T-helper 9 cell (primary cell): Measurements from ENCODE around the gene GALNT18.

Experiments
- DNase-seq: peaks from one replicate; pipeline ENCODE4 v3.0.0-alpha.2; 2020

GALNT18 gene

DNA sequence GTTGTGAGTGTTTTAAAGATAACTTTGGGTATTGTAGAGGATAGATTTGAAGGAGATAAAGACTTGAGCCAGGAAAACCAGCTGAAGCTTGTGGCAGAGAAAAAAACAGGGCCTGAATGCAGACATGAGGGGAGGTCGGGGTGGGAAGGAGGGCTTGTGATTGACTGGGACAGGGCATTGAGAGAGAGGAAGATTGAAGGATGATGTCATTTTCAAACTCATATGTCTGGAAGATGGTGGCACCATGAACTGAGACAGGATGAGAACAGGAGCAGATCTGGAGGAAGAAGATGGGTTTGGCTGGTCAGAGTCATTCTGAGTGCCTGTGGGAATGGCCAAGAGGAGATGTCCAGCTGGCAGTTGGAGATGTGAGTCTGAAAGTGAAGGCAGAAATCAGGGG lies 283.5 kb downstream of the GALNT18 start:
- no peak for DNase-seq

DNA sequence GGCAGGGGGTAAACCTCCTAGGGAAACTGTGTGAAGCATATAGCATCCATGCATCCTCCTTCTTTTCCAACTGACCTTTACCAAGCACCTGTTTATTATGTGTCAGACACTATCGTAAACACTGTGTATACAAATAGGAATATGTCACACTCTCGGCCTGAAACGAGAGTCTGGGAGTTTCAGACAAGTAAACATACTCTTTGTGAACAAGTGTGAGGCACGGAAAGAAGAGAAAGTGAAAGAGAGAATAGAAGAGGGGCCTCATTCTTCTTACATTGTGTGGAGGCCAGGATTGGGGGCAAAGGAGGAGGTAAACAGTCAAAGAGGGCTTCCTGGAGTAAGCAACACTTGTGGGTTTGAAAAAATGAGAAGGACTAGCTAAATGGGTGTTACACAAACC lies 285.1 kb downstream of the GALNT18 start:
- no peak for DNase-seq

DNA sequence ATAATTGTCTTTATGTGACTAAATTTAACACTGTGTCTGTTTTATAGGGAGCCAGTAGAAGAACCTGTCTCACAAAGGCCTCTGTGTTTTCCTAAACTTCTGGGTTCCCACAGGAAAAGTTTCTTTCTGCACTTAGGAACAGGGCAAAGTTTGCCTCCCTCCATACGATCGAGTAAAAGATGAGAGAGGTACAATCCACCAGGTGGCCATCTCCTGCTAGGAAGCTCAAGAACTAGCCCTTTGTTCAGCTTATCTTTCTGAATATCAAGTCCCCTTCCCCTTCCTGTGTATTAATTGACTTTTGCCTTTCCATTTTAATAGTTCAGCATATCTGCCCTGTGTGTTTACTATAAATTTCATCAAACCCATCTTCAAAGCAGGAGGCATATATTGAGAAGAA lies 286.8 kb downstream of the GALNT18 start:
- DNase-seq = no peak

DNA sequence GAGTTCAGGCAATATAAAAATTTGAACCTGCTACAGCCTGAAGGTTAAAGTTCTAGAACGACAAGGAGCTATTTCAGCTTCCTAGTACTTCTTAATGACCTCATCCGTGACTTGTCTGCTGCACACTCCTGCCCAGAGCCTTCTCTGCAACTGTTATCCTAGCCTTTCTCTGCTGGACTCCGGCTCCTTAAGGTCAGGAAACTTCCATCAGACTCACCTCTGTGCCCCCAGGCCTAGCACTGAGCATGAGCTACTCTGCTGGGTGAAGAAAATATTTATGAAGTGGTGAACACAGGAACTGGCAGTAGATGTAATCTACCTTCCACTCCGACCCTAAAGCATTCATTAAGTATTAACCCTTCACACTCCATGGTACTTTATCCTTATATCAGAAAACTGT lies 287.2 kb downstream of the GALNT18 start:
- DNase-seq = no peak

DNA sequence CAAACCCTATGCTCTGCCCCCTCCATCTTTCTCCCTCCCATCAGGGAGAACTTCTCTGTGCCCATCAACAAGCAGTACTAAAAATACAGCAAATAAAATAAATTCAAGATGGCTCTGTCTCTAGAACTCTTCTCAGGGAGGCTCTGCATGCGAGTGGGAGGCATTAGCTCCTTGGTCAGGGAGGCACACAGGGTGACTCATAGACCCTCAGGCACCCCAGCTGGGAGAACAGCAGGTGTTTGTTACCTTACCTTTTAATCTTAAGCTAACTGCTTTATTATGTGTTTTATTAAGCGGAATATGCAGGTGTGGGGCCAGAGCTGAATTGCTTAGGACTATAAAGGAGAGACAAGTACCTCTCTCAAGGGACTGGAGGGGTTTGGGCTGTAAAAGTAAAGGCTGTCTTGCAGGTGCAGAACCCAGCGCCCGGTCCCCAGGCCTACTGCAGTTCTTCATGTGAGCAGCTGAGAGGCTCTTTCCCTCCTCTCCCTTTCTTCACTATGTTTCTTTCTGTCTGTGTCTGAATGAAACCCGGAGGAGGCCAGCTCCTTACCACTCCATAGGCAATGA lies 289.6 kb downstream of the GALNT18 start:
- no peak for DNase-seq

DNA sequence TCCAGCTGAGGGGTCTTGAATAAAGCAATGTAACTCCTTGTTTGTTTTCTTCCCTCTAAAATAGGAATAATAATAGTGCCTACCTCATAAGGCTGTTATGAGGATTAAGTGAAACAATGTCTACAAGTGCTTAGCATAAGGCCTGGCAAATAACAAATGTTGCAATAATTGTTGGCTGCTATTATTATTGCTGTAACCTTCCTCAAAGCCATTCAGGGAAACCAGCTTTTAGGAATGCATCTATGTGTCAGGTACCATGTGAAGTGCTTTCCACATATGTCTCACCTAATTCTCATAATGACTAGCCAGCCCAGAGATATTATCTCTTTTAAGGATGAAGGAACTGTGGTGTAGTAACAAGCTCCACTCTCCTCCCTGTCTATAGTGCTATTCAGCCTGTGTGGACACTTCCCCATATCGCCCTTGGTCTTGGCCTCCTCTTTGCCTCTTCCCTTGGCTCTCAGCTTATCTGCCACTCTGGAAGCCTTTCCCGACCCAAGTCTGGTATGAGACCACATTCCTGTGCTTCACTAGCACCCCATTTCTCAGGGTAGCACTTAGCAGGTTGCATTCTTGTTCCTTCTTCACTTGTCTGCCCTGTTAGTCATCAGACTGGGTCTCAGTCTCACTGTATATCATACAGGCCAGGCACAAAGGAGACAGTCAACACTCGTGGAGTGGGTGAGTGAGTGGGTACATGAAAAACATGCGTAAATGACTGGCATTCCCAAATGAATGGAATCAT lies 292.6 kb downstream of the GALNT18 start:
- DNase-seq = no peak

DNA sequence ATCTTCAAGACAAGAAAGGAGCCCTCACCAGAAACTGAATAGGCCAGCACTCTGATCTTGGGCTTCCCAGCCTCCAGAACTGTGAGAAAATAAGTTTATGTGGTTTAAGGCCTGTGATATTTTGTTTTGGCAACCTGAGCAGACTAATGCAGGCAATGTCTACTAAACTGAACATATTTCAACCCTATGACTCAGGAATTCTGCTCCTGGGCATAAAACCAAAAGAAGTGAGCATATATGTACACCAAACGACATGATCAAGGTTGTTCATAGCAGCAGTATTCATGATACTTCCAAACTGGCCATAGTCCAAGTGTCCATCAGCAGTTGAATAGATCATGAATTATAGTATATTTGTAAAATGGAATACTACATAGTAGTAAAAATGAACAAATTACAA lies 297.7 kb downstream of the GALNT18 start:
- no peak for DNase-seq

DNA sequence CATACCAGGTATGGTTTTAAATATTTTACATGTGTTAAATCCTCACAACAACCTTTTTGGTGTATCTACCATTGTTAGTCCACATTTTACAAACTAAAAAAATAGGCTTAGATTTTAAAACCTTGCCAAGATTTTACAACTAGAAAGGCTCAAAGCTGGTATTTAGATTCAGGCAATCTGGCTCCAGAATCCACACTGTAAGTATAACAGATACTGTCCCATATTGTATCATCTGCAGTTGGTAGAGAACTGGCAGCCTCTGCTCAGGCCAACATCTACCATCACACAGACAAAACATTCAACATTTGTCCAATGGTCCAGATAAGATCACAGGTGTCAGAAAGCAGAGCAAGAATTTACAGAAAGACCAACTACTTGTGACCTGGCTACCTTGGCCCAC lies 299.7 kb downstream of the GALNT18 start:
- DNase-seq = no peak

DNA sequence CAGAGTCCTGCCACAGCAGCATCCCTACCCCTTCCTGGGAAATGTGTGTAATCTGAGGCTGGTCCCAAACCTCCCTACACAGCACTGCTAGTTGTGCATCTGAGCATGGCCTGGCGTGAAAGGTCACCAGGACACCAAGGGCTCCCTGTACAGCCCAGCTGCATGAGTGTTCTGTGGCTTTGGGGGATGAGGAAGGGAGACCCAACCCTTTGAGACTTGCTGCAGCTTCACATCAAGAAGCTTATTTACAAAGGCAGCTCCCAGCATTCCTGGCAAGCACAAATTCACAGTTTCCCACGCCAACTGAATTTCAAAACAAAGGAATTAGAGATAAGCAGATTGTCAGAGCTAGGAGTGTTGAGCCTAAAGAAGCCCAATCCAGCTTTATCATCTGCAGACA lies 301.0 kb downstream of the GALNT18 start:
- DNase-seq = no peak

DNA sequence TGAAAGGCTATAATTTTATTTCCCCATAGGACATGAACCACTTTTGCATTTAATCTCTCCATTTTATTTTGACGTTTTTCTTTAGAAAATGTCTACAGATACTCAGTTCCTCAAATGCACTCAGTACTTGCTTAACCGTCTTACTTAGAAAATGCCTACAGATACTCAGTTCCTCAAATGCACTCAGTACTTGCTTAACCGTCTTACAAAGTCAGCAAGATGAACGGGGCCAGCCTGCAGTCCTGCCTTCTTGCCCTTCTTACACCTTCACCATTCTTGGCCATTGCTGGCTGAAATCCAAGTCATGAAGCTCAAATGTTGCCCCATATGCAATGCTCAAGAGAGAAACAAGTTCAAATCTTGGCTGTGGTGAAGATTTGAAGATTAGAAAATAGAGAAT lies 302.8 kb downstream of the GALNT18 start:
- DNase-seq = no peak

DNA sequence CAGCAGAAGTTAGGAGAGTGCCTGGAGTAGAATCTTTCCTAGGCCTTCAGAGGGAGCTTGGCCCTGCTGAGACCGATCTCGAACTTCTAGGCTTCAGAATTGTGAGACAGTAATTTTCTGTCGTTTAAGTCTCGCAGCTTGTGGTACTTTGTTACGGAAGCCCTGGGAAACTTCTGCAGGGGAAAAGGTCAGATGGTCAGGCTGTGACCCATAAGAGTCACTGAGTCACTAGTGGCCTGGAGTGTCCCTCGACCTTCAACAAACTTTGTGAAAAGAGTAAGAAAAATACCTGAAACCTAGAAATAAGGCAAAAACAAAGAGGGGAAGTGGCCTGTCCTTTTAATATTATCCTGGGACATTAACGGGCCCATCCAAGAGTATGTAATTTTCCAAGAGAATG lies 303.3 kb downstream of the GALNT18 start:
- DNase-seq = no peak

DNA sequence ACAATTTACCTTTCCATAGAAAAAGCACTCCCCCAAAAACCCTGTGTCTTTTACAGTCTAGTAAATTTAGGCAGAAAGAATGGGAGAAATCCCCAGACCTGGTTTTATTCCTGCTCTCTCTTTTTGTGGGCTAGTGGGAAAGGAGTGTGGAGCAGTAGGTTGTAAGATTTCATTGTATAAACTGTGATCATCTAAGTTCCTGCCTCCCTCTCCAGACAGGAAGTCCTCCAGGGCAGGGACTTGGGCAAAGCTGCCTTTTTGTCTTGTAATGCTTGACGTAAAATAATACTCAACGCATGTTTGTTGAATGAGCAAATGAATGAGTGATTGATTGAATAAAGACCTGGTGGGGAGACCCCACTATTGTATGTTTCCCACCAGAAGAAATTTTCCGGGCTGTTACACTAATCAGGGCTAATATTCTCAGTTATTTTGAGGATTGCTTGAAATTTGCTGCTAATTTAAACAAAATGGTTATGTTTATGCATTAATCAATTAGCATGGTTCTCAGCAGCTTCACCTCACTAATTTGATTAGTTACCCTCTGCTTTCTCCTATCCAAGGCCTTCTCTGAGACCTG lies 305.1 kb downstream of the GALNT18 start:
- DNase-seq = no peak

DNA sequence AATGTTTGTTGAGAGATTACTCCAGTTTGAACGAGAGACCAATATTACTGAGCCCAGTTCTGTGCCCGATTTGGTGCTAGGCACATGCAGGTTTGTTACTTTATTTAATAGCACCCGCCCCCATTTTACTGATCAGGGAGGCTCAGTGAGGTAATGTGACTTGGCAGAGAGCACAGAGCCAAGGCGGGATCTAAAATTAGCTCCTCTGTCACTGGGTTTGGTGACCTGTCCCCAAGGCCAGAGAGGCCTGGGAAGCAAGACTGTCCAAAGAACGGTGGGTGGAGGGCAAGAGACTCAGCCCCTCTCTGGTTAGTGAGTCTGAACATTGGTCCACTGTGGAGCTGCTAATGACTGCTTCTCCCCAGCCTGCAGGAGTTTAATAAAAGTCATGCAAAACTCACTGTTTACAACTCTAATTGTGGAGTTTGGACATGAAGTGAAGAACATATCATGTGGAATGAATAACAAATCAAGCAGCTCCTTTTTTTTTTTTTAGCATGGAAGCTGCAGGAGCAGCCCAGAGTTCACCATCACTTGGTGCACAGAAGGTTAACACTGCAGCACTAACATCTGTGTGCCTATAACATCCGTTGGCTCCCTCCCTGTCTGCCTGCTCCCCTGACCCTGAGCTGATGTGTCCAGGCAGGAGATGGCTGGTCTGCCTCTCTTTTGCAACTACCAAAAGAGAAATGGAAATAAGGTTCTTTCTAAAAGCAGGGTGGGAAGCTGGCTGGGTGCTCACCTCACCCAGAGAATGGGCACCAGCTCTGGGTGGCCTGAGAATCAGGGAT lies 307.7 kb downstream of the GALNT18 start:
- DNase-seq = no peak

DNA sequence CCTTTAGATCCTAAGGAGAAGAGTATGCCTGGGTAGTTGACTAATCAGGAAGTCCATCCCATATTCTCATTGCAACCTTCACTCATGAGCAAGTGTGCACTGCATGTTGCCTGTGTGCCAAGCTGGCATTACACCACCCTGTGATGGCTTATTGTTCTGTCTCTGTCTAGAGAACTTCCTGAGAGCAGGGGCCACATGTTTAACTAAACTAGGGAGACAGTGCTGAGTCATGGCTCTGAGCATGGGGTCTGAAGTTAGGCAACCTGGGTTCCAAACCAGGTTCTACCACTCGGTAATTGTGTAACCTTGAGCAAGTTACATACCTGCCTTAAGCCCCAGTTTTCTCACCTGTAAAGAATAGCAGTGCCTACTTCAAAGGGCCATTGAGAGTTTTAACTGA lies 308.4 kb downstream of the GALNT18 start:
- DNase-seq = no peak

DNA sequence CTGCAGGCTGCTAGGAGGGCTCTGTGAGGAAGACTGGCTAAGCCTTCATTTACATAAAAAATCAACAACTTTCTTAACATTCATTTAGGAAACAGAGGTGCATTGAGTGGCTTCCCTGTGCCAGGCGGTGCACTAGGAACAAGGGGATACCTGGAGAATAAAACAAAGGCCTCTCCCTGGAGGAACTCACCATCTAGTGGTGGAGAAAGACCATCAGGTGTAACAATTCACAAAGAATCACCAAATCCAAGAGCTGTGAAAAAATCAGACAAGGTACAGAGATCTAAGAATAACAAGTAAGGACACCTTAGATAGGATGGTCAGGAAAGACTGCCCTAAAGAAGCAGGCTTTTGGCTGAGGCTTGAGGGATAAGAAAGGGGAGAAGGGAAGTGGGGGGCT lies 309.1 kb downstream of the GALNT18 start:
- DNase-seq = no peak

DNA sequence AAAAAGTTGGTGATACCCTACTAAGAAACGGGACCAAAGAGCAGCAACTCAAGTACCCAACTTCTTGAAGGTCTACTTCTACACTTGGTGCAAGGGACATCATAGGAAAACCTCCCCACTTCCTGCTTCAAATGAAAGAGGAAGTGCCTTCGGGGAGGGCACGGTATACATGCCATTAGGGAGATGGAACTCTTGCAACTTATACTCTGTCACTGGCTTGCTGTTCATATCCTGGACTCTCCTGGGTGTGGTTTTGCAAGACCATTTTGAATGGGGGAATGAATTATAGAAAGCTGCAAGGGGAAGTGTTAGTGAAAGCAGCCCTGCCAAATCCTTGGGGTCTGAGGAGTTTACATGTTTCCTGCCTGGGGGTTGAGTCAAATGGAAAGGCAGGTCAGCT lies 310.6 kb downstream of the GALNT18 start:
- no peak for DNase-seq

DNA sequence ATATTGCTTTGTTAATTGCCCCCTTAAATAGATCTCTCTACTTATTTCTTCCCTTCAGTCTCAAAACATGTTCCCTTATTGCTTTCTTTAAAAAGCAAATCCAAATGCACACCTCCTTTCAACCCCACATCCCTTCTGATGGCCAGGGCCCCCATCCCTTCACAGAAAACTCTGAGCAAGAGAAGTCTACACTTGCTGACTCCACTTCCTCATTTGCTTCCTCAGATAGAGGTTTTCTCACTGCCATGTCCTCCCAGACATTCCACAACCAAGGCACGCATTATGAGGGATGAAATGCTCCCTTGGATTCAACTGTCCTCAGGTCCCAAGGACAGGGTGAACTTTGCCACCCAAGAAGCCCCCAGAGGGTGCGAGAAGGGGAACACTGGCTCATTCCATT lies 311.9 kb downstream of the GALNT18 start:
- DNase-seq = no peak

DNA sequence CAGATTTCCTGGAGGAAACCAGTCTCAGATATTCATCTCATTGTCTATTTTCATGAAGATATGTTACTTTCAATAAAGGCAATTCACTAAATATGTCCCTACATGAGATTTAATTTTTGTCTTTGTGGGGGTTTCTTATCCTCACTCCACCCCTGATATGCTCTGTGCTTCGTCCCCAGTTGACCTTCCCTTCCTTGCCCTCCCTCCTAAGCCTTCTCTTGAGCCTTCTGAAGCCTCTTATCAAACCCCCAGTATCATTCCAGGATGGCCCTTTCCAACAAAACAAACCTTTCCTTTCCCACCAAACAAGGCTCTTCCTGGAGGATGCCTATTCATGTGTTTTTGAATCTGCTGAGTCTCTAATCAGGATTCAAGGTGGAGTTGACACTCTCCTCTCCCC lies 313.6 kb downstream of the GALNT18 start:
- no peak for DNase-seq

DNA sequence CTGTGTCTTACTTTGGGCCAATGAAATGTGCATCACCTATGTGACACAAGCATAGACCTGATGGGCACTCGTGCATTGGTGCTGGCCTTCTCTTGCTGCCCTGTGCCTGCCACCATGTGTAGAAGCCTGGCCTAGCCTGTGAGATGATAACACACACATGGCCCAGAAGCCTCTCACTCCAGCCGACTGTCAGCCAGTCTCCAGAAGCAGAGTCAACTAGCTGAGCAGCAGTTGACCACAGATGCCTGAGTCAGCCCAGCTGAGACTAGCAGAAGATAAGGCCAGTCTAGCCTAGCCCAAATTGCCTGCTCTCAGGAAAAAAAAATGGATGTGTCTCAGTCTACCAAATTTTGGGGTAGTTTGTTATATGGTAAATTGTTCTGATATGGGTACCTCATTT lies 314.9 kb downstream of the GALNT18 start:
- DNase-seq = no peak

DNA sequence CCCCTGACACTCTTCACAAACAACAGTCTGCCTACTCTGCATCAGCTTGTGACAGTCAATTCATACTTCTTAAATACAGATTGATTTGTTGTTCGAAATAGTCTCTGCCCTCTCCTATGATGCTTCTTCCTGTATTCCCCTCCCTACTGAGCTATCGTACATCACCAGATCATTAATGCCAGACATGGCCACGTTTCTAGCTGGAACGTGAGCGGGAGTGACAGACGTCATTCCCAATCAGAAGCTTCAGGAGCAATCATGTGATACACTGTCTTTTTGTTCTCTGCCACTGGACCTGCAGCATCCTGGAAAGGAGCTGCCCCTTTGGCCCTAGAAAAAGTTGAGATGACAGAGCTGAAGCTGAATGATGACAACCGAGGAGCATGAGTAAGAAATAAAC lies 317.3 kb downstream of the GALNT18 start:
- DNase-seq = no peak

DNA sequence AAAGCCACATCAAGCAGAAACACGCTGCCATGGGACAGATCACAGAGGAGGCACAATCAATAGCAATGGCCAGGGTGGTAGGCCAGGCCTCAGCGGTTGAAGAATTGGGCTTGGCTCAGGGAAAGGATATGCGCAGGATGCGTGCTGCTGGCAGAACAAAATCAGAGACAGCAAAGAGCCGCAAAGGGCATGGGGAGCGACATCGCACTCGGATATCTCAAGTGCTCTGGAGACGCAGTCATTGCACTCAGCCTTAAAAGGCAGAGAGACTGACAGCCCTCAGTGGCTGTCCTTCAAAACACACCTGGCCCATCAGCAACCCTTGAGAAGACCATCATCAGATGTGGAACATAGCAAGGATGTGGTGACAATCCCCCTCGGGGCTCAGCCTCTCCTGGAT lies 319.2 kb downstream of the GALNT18 start:
- DNase-seq = no peak

DNA sequence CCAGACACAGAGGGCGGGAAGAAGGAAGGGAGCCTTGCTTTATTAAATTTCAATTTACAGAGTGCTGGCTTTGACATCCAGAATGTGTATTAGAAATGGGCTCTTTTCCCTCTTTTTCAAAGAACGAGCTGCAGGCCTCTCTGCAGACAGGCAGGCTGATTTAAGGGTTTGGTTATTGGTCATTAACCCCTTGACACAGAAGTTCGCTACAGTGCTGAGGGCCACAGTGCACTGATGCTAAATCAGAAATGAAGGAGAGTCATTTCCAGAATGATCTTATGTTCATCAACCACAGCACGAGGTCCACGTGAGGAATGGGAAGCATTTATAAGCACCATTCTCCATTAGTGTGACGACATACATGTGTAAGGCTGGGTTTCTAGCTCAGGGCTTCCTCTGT lies 320.6 kb downstream of the GALNT18 start:
- no peak for DNase-seq

DNA sequence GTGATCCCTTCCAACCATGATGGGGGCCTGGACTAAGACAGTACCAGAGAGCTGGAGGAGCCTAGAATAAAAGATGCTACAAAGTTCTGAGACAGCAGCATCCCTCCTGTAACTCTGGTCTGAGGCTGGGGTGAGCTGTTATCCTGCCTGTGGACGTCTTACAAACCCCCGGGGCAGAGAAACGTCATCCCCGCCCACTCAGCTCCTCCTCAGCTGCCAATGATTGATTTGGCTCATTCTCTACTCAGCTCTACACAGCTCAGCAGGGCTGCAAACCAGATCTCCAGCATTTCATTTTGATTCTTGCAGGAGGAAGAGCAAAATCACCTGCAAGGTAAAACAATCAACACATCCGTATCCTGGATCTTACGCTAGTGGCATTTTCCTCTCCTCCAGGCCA lies 324.2 kb downstream of the GALNT18 start:
- DNase-seq = no peak

DNA sequence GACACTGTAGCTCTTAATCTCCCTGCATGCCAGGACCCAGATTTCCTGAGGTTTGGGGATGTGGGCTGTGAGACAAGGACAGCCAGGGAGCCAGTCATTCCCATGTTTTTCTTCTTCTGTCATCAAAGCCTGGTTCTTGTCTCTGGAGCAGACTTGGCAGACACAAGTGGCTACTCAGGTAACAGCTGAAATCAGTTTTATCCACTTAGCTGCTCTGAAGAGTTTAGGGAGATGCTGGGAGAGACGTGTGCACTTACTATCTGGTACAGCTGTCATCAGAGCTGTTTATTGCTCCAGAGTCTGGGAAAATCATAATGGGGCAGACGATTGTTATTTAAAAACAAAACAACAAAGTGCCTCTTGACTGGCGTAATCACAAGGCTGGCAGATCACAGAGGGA lies 325.4 kb downstream of the GALNT18 start:
- DNase-seq = no peak
